HEK293T (cell line): ENCODE data around the gene STARD9.

Experiments used
- BHLHE40 ChIP-seq: fragments of 450-650 bp; IDR thresholded peaks from 2 replicates; pipeline ENCODE4 v1.6.1; 2016; ENCODE audit warnings: mild to moderate bottlenecking, moderate library complexity, borderline replicate concordance
- FOXK2 ChIP-seq: fragments of 450-650 bp; IDR thresholded peaks from 2 replicates; pipeline ENCODE4 v1.6.1; 2016; ENCODE audit warnings: mild to moderate bottlenecking
- FOXM1 ChIP-seq: fragments of 450-650 bp; IDR thresholded peaks from 2 replicates; pipeline ENCODE4 v1.6.1; 2017; ENCODE audit warnings: mild to moderate bottlenecking, borderline replicate concordance
- HDGF ChIP-seq: fragments of 450-650 bp; IDR thresholded peaks from 2 replicates; pipeline ENCODE4 v1.6.1; 2017; ENCODE audit warnings: antibody characterized with exemption, borderline replicate concordance
- NFRKB ChIP-seq: fragments of 450-650 bp; IDR thresholded peaks from 2 replicates; pipeline ENCODE4 v1.6.1; 2016; ENCODE audit warnings: mild to moderate bottlenecking, moderate library complexity
- PKNOX1 ChIP-seq: fragments of 450-650 bp; IDR thresholded peaks from 2 replicates; pipeline ENCODE4 v1.6.1; 2016
- SP1 ChIP-seq: fragments of 450-650 bp; IDR thresholded peaks from 2 replicates; pipeline ENCODE4 v1.6.1; 2017
- ZNF384 ChIP-seq: fragments of 450-650 bp; IDR thresholded peaks from 2 replicates; pipeline ENCODE4 v1.6.1; 2016

- TF ChIP-seq SP1, result no peak
- TF ChIP-seq FOXK2, result no peak
- no peak for TF ChIP-seq ZNF384
- TF ChIP-seq HDGF, result no peak
- TF ChIP-seq BHLHE40, result no peak
- no peak for TF ChIP-seq PKNOX1
- no peak for TF ChIP-seq FOXM1
- TF ChIP-seq NFRKB, result no peak
Measured at GRCh38 chr15:42731461-42731860, 156.1 kb downstream of the STARD9 start.
